8988T (cell line): Measurements from ENCODE around the gene MSANTD7.
"Not testable (repeated sequence)": the region's sequence is repeated elsewhere in the genome, so short reads cannot be mapped to it uniquely, and the experiment has no call there.

Experiments
- DNase-seq: peaks from one replicate; pipeline ENCODE4 v3.0.0; 2011

MSANTD7 gene

GRCh38 chr10:14837003-14837756 is 926 bp upstream of the MSANTD7 start:
- no peak for DNase-seq

DNA sequence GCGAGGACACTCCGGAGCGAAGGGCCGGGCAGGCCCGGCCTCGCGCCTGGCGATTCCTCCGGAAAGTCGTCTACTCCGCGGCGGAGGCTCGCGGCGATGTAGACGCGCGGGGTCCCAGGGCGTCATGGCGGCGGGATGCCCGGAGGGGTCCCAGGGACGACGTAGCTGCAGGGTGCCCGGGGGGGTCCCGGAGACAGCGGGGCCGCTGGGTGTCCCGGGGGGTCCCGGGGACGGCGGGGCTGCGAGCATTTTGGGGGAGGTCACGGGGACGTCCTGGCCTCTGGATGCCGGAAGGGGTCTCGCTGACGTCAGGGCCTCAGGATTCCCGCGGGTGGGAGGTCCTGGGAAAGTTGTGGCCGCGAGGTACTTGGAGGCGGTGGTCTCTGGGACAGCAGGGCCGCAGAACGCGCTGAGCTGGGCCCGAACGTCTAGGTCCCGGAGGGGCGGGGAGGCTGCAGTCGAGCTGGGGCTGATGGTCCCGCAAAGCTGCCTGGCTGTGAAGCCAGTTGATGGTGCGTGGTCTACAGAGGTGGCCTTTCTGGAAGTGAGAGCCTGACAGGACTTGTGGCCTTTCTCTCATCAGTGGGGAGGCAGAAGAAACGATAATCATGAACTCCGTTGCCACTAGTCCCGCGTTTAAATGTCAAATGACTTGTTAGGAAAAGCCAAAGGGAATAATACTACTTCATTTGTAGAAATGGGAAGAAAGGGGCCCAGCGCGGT is 637 bp downstream of the MSANTD7 start:
- no peak for DNase-seq

DNA sequence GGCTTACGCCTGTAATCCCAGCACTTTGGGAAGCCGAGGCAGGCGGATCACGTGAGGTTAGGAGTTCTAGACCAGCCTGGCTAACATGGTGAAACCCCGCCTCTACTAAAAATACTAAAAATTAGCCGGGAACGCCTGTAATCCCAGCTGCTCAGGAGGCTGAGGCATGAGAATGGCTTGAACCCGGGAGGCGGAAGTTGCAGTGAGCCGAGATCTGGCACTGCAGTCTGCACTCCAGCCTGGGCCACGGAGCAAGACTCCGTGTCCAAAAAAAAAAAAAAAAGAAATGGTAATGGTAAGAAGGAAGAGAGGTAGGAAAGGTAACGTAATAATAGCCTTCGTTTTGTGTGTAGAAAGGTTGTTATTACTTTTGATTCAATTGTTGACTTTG is 1.2 kb downstream of the MSANTD7 start:
- DNase-seq = no peak

- no peak for DNase-seq
Observed at GRCh38 chr10:14840178-14840577, 2.1 kb downstream of the MSANTD7 start.

DNA sequence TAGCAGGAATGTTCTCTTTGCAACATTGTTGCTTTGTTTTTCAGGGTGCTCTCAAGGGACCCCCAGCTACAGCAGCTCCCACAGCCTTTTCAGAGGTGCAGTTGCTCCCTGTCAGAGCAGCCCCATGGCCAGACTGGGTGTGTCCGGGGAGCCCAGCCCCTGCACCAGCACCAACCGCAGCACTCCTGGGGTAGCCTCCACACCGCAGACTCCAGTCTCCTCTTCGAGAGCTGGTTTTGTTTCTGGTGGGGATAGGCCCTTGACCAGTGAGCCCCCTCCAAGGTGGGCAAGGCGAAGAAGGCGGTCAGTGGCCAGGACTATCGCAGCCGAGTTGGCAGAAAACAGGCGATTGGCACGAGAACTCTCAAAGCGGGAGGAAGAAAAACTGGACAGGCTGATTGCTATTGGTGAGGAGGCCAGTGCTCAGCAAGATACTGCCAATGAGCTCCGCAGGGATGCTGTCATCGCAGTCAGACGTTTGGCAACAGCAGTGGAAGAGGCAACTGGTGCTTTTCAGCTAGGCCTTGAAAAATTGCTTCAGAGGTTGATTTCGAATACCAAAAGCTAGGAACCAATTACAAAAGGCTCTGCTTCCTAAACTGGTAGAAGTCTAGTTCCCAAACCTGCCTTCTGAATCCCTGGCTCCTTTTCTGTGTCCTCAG is 5.4 kb downstream of the MSANTD7 start:
- DNase-seq = no peak

DNA sequence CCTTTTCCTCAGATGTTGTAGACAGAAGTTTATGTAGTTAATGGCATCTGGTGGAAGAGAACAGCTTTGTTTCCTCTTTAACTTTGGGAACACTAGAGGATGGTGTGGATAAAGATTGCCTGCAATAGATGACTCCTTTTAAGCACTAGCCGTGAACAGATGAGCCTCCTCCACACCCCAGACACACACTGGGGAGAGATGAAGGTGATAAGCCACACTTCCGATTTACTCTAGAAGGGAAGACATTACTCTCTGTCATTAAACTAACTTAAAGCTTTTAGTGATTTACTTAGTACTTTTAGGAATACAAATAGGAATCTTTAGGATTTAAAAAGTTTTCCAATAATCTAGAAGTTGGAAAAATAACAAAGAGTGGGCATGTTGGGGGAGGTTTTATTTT is 6.8 kb downstream of the MSANTD7 start:
- no peak for DNase-seq

- DNase-seq = no peak
Observed at GRCh38 chr10:14852236-14852635, 14.1 kb downstream of the MSANTD7 start.

DNA sequence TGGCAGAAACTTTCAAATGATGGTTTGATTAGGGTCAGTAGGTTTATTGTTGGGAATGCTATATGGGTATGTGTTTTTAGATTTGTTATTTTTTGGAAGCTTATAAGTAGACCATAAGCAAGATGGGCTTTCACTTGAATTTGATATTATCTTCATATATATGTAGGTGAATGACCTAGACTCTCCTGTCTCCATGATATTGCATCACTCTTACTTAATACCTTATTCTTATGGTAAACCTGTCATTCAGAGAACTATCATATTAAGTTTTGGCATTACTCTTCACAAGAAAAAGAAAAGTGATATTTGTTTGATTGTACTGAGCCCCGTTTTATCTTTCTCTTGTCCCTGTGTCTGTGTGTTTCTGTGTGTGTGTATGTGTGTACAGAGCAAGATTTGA is 17.3 kb downstream of the MSANTD7 start:
- no peak for DNase-seq

- no peak for DNase-seq
Observed at GRCh38 chr10:14858338-14858960, 20.3 kb downstream of the MSANTD7 start.

GRCh38 chr10:14859043-14859442 is 20.9 kb downstream of the MSANTD7 start:
- no peak for DNase-seq

DNA sequence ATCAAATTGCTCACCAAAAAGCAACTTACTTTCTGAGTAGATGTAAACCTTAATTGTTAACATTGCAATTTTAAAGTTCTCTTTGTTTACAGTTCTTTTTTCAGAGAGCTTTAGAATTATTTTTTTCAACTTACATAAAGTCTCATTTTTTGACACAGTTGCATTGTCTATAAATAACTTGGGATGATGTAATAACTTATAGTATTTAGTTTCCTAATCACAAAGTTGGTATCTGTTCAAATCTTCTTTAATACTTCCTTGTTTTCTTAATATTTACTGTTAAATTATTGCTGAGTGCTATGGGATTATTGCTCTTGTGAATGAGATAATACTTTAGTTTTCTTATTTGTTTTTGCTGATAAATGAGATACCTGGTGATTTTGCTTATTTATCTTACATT is 21.7 kb downstream of the MSANTD7 start:
- DNase-seq = no peak

- DNase-seq = no peak
Observed at GRCh38 chr10:14860791-14861190, 22.7 kb downstream of the MSANTD7 start.

DNA sequence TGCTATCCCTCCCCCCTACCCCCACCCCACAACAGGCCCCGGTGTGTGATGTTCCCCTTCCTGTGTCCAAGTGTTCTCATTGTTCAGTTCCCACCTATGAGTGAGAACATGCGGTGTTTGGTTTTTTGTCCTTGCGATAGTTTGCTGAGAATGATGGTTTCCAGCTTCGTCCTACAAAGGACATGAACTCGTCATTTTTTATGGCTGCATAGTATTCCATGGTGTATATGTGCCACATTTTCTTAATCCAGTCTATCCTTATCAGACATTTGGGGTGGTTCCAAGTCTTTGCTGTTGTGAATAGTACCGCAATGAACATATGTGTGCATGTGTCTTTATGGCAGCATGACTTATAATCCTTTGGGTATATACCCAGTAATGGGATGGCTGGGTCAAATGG is 26.4 kb downstream of the MSANTD7 start:
- DNase-seq = not testable (repeated sequence)

DNA sequence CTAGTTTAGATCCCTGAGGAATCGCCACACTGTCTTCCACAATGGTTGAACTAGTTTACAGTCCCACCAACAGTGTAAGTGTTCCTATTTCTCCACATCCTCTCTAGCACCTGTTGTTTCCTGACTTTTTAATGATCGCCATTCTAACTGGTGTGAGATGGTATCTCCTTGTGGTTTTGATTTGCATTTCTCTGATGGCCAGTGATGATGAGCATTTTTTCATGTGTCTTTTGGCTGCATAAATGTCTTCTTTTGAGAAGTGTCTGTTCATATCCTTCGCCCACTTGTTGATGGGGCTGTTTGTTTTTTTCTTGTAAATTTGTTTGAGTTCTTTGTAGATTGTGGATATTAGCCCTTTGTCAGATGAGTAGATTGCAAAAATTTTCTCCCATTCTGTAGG is 26.8 kb downstream of the MSANTD7 start:
- not testable (repeated sequence) for DNase-seq

GRCh38 chr10:14873090-14873760 is 35.1 kb downstream of the MSANTD7 start:
- DNase-seq = no peak

DNA sequence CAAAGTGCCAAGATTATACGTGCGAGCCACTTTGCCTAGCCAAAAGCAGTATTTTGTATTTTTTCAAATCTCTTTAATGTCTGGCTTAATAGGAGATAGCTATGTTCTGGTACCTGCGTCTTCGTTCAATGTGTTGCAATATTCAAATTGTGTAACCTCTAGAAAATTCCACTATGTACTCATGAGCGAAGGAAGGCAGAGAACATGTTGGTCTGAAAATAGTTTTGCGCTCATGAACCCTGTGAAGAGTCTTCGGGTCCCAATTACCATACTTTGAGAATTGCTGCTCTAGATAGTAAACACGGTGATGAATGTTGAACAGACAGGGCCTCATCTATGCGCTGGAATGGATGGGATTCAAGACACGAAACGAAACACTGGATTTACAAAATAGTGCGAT is 37.8 kb downstream of the MSANTD7 start:
- no peak for DNase-seq

- DNase-seq = no peak
Observed at GRCh38 chr10:14876764-14877163, 38.7 kb downstream of the MSANTD7 start.

DNA sequence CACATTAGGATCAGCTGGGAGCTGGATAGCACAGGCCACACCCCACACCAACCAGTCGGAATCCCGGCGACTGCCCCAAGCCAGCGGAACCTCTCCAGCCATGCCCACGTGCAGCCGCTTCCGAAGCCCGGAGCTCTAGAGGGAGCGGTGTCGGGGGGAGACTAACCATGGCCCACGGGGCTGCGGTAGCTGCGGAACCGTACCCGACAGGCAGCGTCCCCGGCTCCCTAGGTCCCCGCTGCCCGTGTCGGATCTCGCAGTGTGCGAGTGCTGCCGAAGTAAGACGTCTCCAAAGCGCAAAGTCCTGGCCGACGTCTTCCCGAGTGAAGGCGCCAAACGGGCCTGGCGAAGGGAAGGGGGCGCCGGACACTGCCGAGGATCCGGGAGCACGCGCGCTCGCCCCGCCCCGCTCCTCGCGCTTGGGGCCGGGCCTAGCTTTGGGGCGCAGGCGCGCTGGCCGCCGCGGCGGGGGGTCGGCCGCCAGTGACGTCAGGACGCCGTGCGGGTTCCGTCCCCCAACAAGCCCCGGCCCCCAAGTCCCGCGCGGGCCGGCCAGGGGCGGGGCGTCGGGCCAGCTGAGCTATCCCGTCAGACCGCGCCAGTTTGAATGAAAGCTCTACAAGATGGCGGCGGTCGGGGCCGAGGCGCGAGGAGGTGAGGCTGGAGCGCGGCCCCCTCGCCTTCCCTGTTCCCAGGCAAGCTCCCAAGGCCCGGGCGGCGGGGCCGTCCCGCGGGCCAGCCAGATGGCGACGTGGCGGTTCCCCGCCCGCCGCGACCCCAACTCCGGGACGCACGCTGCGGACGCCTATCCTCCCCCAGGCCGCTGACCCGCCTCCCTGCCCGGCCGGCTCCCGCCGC is 40.4 kb downstream of the MSANTD7 start, which contains the start of gene SUV39H2:
TSS of gene SUV39H2 (plus strand) at position 601 of the 858 bp plus-strand sequence. CDS start at position 624, 23 bp downstream.
- peak; percentile 97 for DNase-seq

DNA sequence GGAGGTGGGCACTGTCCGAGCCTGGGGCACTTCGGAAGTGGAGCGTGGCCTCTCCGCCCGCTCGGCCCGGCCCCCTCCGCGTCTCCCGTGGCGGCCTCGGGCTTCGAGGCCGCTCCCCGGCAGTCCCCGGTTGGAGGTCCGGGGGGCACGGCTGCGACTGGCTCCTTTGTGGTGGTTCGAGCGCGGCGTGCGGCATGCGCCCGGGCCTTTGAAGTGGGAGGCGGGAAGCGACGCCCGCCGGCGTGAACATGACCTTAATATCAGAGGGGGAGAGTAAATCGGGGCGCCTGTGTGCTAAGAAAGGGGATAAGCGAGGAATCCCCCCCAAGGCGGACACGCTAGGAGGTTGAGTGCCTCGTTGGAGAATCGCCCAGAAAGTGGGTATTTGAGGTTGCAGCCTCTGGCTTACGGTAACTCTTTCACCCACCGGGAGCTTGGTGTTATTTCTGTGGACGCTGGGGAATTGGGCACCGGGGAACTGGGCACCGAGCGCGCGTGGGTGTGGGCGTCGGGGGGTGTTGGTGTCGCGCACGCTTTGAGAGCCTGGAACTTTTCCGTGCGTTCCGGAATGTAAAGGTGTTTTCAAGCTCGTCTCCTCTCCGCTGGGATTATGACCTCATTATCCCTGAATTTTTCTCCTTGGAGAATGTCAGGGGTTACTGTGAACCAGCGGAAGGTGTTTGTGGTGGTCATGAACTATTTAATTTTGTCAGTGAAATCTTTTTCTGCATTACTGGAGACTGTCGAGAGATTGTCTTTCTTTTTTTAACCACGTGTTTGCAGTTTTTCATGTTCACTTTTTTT is 41.2 kb downstream of the MSANTD7 start:
- peak; percentile 41 for DNase-seq

DNA sequence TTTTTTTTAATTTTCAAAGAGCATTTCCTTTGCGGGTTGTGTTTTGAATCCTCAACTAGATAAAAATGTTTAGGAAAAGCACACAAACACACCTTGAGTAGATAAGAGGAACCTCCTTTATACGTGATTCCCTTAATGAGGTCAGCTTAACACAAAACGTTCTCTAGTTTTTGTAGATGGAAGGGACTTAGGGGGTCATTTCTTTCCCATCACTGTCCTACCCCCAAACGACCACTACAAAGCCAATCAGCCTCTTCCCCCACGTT is 41.8 kb downstream of the MSANTD7 start:
- no peak for DNase-seq

GRCh38 chr10:14880229-14880628 is 42.1 kb downstream of the MSANTD7 start:
- no peak for DNase-seq
